GM21528 (cell line): ENCODE data around the gene CLOCK.

Experiments used
- ATAC-seq: cut with Tn5 transposase; IDR thresholded peaks from one replicate; pipeline ENCODE4 v1.9.1; 2021; ENCODE audit warnings: mild to moderate bottlenecking, moderate library complexity; ENCODE audit not compliant: unreplicated experiment, low FRiP score

Gene CLOCK

GRCh38 chr4:55437356-55437796 is 109.3 kb downstream of the CLOCK start:
- no peak for ATAC-seq

- peak; percentile 60 for ATAC-seq
These were observed 111.4 kb downstream of the CLOCK start for GRCh38 chr4:55435141-55435841.

GRCh38 chr4:55431710-55432336 is 114.9 kb downstream of the CLOCK start:
- ATAC-seq = no peak

GRCh38 chr4:55424791-55425190 is 121.9 kb downstream of the CLOCK start:
- no peak for ATAC-seq

- no peak for ATAC-seq
These were observed 130.5 kb downstream of the CLOCK start for GRCh38 chr4:55416176-55416575.

GRCh38 chr4:55411621-55412020 is 135.1 kb downstream of the CLOCK start:
- no peak for ATAC-seq

GRCh38 chr4:55410431-55410830 is 136.3 kb downstream of the CLOCK start:
- no peak for ATAC-seq

- no peak for ATAC-seq
These were observed 137.1 kb downstream of the CLOCK start for GRCh38 chr4:55409468-55410171.

- no peak for ATAC-seq
These were observed 138.9 kb downstream of the CLOCK start for GRCh38 chr4:55407764-55408163.

GRCh38 chr4:55407119-55407518 is 139.6 kb downstream of the CLOCK start:
- ATAC-seq = no peak

- no peak for ATAC-seq
These were observed 140.2 kb downstream of the CLOCK start for GRCh38 chr4:55406545-55406944.

- no peak for ATAC-seq
These were observed 141.6 kb downstream of the CLOCK start for GRCh38 chr4:55405073-55405472.

- ATAC-seq = no peak
These were observed 147.1 kb downstream of the CLOCK start for GRCh38 chr4:55399581-55399980.

GRCh38 chr4:55398966-55399365 is 147.7 kb downstream of the CLOCK start:
- ATAC-seq = no peak

- no peak for ATAC-seq
These were observed 148.2 kb downstream of the CLOCK start for GRCh38 chr4:55398461-55398860.

- no peak for ATAC-seq
These were observed 149.0 kb downstream of the CLOCK start for GRCh38 chr4:55397520-55398321.

GRCh38 chr4:55397126-55397436 is 149.6 kb downstream of the CLOCK start:
- ATAC-seq = no peak

GRCh38 chr4:55396308-55397125 is 150.2 kb downstream of the CLOCK start:
- peak; percentile 39 for ATAC-seq

- peak; percentile 96 for ATAC-seq
These were observed 151.0 kb downstream of the CLOCK start, which contains the start of gene TMEM165 for GRCh38 chr4:55395529-55396307. Gene TMEM165 (plus strand): TSS chr4:55395957. CDS start chr4:55396190, 233 bp downstream.
